ENCODE measurements around the gene AUH. TPM values are rescaled to one million over a fixed set of nuclear protein-coding genes. Genes with fewer than 3 reads are reported as not detected.

The AUH gene
- total and polyA plus RNA-seq, 7 donors, result 9.9 to 20.6 (median 14.1) TPM

GRCh38 chr9:91364005-91364404 is 2.3 kb upstream of the AUH start:
- TF ChIP-seq CTCF (IDR thresholded peaks at IDR 0.05), result no peak
- intact Hi-C loops (cut with DNase I), result loop anchor here (5.0 to 10.0 kb wide), 3 partner anchors 58 to 269 kb away; partner anchors contain the start of gene NFIL3 (in 2 of the 2)
- Histone ChIP-seq H3K27me3 (ENCODE audit: insufficient read depth in 3 of 3, low read length in 2 of 3) (no peaks in the 10 kb centered on the region), H3K27ac (no peak overlapping the region), H3K9me3 (no peaks in the 10 kb centered on the region), H3K4me3 (no peak overlapping the region), H3K4me1 (peaks cover 24% of the 10 kb centered on the region), H3K36me3 (ENCODE audit: insufficient read depth in 1 of 2, low read depth in 1 of 2) (peaks cover 0 to 4% of the 10 kb centered on the region in 2 donors)
- 89 to 96% (median 92%) methylated on average over 7 of the region's 7 CpGs for WGBS, 3 donors
- DNase-seq (no peak), ATAC-seq (no peak)

GRCh38 chr9:91362051-91362611 is 413 bp upstream of the AUH start:
- Histone ChIP-seq H3K4me3 (peak overlapping the region; percentile 99), H3K4me1 (peaks cover 38% of the 10 kb centered on the region), H3K36me3 (ENCODE audit: insufficient read depth in 1 of 2, low read depth in 1 of 2) (peaks cover 0 to 5% of the 10 kb centered on the region in 2 donors), H3K27ac (peak overlapping the region; percentile 98), H3K27me3 (ENCODE audit: insufficient read depth in 3 of 3, low read length in 2 of 3) (no peaks in the 10 kb centered on the region), H3K9me3 (no peaks in the 10 kb centered on the region)
- intact Hi-C loops (cut with DNase I), result loop anchor here (5.0 to 10.0 kb wide), 3 partner anchors 60 to 267 kb away; partner anchors contain the start of gene NFIL3 (in 2 of the 2)
- no peak for DNase-seq
- WGBS, 3 donors, result 42 to 46% (median 44%) methylated on average over 15 of the region's 15 CpGs
- TF ChIP-seq CTCF (IDR thresholded peaks at IDR 0.05), result no peak
- no peak for ATAC-seq

GRCh38 chr9:91360551-91361290 is 997 bp downstream of the AUH start:
- Histone ChIP-seq H3K27me3 (ENCODE audit: insufficient read depth in 3 of 3, low read length in 2 of 3) (no peaks in the 10 kb centered on the region), H3K36me3 (ENCODE audit: insufficient read depth in 1 of 2, low read depth in 1 of 2) (peaks cover 3 to 20% of the 10 kb centered on the region in 2 donors), H3K4me3 (peak overlapping the region; percentile 99), H3K27ac (peak overlapping the region; percentile 98), H3K4me1 (peaks cover 38% of the 10 kb centered on the region), H3K9me3 (no peaks in the 10 kb centered on the region)
- intact Hi-C loops (cut with DNase I), result loop anchor here (5.0 to 10.0 kb wide), 3 partner anchors 62 to 266 kb away; partner anchors contain the start of gene NFIL3 (in 2 of the 2)
- ATAC-seq (peak in 1 of 4 donors; percentile 29), DNase-seq (no peak)
- 15 to 19% (median 16%) methylated on average over 10 of the region's 10 CpGs for WGBS, 3 donors
- no peak for TF ChIP-seq CTCF (IDR thresholded peaks at IDR 0.05)

GRCh38 chr9:91359734-91360470 is 1.8 kb downstream of the AUH start:
- Histone ChIP-seq H3K27me3 (ENCODE audit: insufficient read depth in 3 of 3, low read length in 2 of 3) (no peaks in the 10 kb centered on the region), H3K27ac (peak overlapping the region; percentile 98), H3K9me3 (no peaks in the 10 kb centered on the region), H3K4me1 (peaks cover 43% of the 10 kb centered on the region), H3K36me3 (ENCODE audit: insufficient read depth in 1 of 2, low read depth in 1 of 2) (peaks cover 3 to 28% of the 10 kb centered on the region in 2 donors), H3K4me3 (peak overlapping the region; percentile 99)
- intact Hi-C loops (cut with DNase I), result loop anchor here (5.0 to 10.0 kb wide), 4 partner anchors 62 to 265 kb away; partner anchors contain the start of gene NFIL3 (in 2 of the 2)
- WGBS, 3 donors, result 56 to 68% (median 57%) methylated on average over 7 of the region's 7 CpGs
- no peak for DNase-seq
- TF ChIP-seq CTCF (IDR thresholded peaks at IDR 0.05), result no peak
- no peak for ATAC-seq

All from psoas muscle (tissue), 8 donors.